ENCODE measurements around the gene VSIG10. TPM values are rescaled to one million over a fixed set of nuclear protein-coding genes. Genes with fewer than 3 reads are reported as not detected.

The VSIG10 gene
- total and polyA plus RNA-seq, 2 donors (not counting 1 experiment from before 2014, with no cell fraction given), result 9.1 to 31.7 TPM

GRCh38 chr12:118034429-118035189, 69.2 kb downstream of the VSIG10 start:
- H3K27me3 ChIP-seq (ENCODE audit: control insufficient read depth, insufficient read depth, low read length), result no peaks in the 10 kb centered on the region

GRCh38 chr12:118033902-118034301, 69.9 kb downstream of the VSIG10 start:
- Histone ChIP-seq H3K27ac (ENCODE audit: insufficient read depth, low read length) (peak overlapping the region; percentile 39), H3K9me3 (ENCODE audit: control insufficient read depth, insufficient read depth, low read depth, low read length) (no peaks in the 10 kb centered on the region), H3K4me1 (ENCODE audit: control insufficient read depth, extremely low read depth, insufficient read depth, low read length) (peaks cover 6% of the 10 kb centered on the region), H3K4me3 (replicated peaks in 1 of 4; ENCODE audit: control extremely low read depth in 1 of 4, insufficient read depth in 1 of 4, low read depth in 3 of 4, low read length in 4 of 4) (peak overlapping the region in 1 of 4 experiments; percentile 27), H2AFZ (ENCODE audit: low read length) (no peak overlapping the region), H3K4me2 (ENCODE audit: extremely low read depth, insufficient read depth, low read length) (no peak overlapping the region), H3K27me3 (ENCODE audit: control insufficient read depth, insufficient read depth, low read length) (no peaks in the 10 kb centered on the region), H3K79me2 (ENCODE audit: control insufficient read depth, insufficient read depth, low read length) (no peaks in the 10 kb centered on the region), H4K20me1 (ENCODE audit: control insufficient read depth, extremely low read depth, insufficient read depth, low read length) (no peaks in the 10 kb centered on the region), H3K9ac (ENCODE audit: insufficient read depth, low read length) (no peak overlapping the region), H3K36me3 (ENCODE audit: control insufficient read depth, insufficient read depth, low read length) (peaks cover 25% of the 10 kb centered on the region)
- peak in 1 of 2 donors; percentile 49 for DNase-seq (ENCODE audit: low read depth in 2 of 2)
- no peak for TF ChIP-seq CTCF (conservative IDR thresholded peaks at IDR 0.05 in 1 of 2, IDR thresholded peaks at IDR 0.05 in 1 of 2; ENCODE audit: low read depth in 1 of 2, low read length in 2 of 2)
- no peak for TF ChIP-seq EZH2 (IDR thresholded peaks at IDR 0.05; ENCODE audit: low read length, missing control alignments)

More at GRCh38 chr12:118034429-118035189, 69.2 kb downstream of the VSIG10 start:
- peak overlapping the region; percentile 53 for H3K27ac ChIP-seq (ENCODE audit: insufficient read depth, low read length)
- H2AFZ ChIP-seq (ENCODE audit: low read length), result no peak overlapping the region
- H3K9me3 ChIP-seq (ENCODE audit: control insufficient read depth, insufficient read depth, low read depth, low read length), result no peaks in the 10 kb centered on the region
- H3K79me2 ChIP-seq (ENCODE audit: control insufficient read depth, insufficient read depth, low read length), result no peaks in the 10 kb centered on the region
- H4K20me1 ChIP-seq (ENCODE audit: control insufficient read depth, extremely low read depth, insufficient read depth, low read length), result no peaks in the 10 kb centered on the region
- TF ChIP-seq EZH2 (IDR thresholded peaks at IDR 0.05; ENCODE audit: low read length, missing control alignments) (no peak), CTCF (conservative IDR thresholded peaks at IDR 0.05 in 1 of 2, IDR thresholded peaks at IDR 0.05 in 1 of 2; ENCODE audit: low read depth in 1 of 2, low read length in 2 of 2) (peak; percentile 44 to 58)
- peaks cover 25% of the 10 kb centered on the region for H3K36me3 ChIP-seq (ENCODE audit: control insufficient read depth, insufficient read depth, low read length)
- no peak overlapping the region for H3K4me2 ChIP-seq (ENCODE audit: extremely low read depth, insufficient read depth, low read length)
- DNase-seq (ENCODE audit: low read depth in 2 of 2), result peak; percentile 55 to 76
- no peak overlapping the region for H3K9ac ChIP-seq (ENCODE audit: insufficient read depth, low read length)
- H3K4me3 ChIP-seq (replicated peaks in 1 of 4; ENCODE audit: control extremely low read depth in 1 of 4, insufficient read depth in 1 of 4, low read depth in 3 of 4, low read length in 4 of 4), result peak overlapping the region in 1 of 4 experiments; percentile 27
- peaks cover 6% of the 10 kb centered on the region for H3K4me1 ChIP-seq (ENCODE audit: control insufficient read depth, extremely low read depth, insufficient read depth, low read length)

- Histone ChIP-seq H3K9me3 (ENCODE audit: control insufficient read depth, insufficient read depth, low read depth, low read length) (no peaks in the 10 kb centered on the region), H3K79me2 (ENCODE audit: control insufficient read depth, insufficient read depth, low read length) (no peaks in the 10 kb centered on the region), H3K27ac (ENCODE audit: insufficient read depth, low read length) (peak overlapping the region; percentile 39), H3K4me2 (ENCODE audit: extremely low read depth, insufficient read depth, low read length) (no peak overlapping the region), H3K27me3 (ENCODE audit: control insufficient read depth, insufficient read depth, low read length) (no peaks in the 10 kb centered on the region), H3K36me3 (ENCODE audit: control insufficient read depth, insufficient read depth, low read length) (peaks cover 27% of the 10 kb centered on the region), H2AFZ (ENCODE audit: low read length) (no peak overlapping the region), H3K9ac (ENCODE audit: insufficient read depth, low read length) (no peak overlapping the region), H3K4me3 (replicated peaks in 1 of 4; ENCODE audit: control extremely low read depth in 1 of 4, insufficient read depth in 1 of 4, low read depth in 3 of 4, low read length in 4 of 4) (no peak overlapping the region), H4K20me1 (ENCODE audit: control insufficient read depth, extremely low read depth, insufficient read depth, low read length) (no peaks in the 10 kb centered on the region), H3K4me1 (ENCODE audit: control insufficient read depth, extremely low read depth, insufficient read depth, low read length) (peaks cover 6% of the 10 kb centered on the region)
- no peak for DNase-seq (ENCODE audit: low read depth in 2 of 2)
- TF ChIP-seq EZH2 (IDR thresholded peaks at IDR 0.05; ENCODE audit: low read length, missing control alignments) (no peak), CTCF (conservative IDR thresholded peaks at IDR 0.05 in 1 of 2, IDR thresholded peaks at IDR 0.05 in 1 of 2; ENCODE audit: low read depth in 1 of 2, low read length in 2 of 2) (no peak)
Measured at GRCh38 chr12:118033323-118033722, 70.5 kb downstream of the VSIG10 start.
